ENCODE measurements around the gene PDE11A. TPM values are rescaled to one million over a fixed set of nuclear protein-coding genes. Genes with fewer than 3 reads are reported as not detected.

Gene PDE11A
- total RNA-seq, 1 donor from 2014 or later: 0.27 TPM

GRCh38 chr2:177747384-177747783 is 325.2 kb downstream of the PDE11A start:
- no peaks in the 10 kb centered on the region for H3K9me3 Mint-ChIP-seq (ENCODE audit: unreplicated experiment)
- H3K36me3 Mint-ChIP-seq (ENCODE audit: unreplicated experiment): no peaks in the 10 kb centered on the region
- H3K4me1 Mint-ChIP-seq (ENCODE audit: low read depth, unreplicated experiment): no peaks in the 10 kb centered on the region
- no peak overlapping the region for H3K4me3 Mint-ChIP-seq (ENCODE audit: unreplicated experiment)
- H3K27ac Mint-ChIP-seq (ENCODE audit: unreplicated experiment): no peak overlapping the region
- peaks cover 5% of the 10 kb centered on the region for H3K27me3 Mint-ChIP-seq (ENCODE audit: unreplicated experiment)
- DNase-seq: no peak
- TF ChIP-seq CTCF (IDR thresholded peaks at IDR 0.05; ENCODE audit: partially characterized antibody, unreplicated experiment): no peak

GRCh38 chr2:177746358-177746757 is 326.2 kb downstream of the PDE11A start:
- DNase-seq: no peak
- Mint-ChIP-seq H3K27me3 (ENCODE audit: unreplicated experiment) (peaks cover 5% of the 10 kb centered on the region), H3K9me3 (ENCODE audit: unreplicated experiment) (no peaks in the 10 kb centered on the region), H3K4me3 (ENCODE audit: unreplicated experiment) (no peak overlapping the region), H3K36me3 (ENCODE audit: unreplicated experiment) (no peaks in the 10 kb centered on the region), H3K4me1 (ENCODE audit: low read depth, unreplicated experiment) (no peaks in the 10 kb centered on the region), H3K27ac (ENCODE audit: unreplicated experiment) (no peak overlapping the region)
- TF ChIP-seq CTCF (IDR thresholded peaks at IDR 0.05; ENCODE audit: partially characterized antibody, unreplicated experiment): no peak

GRCh38 chr2:177745531-177745930 is 327.0 kb downstream of the PDE11A start:
- H3K36me3 Mint-ChIP-seq (ENCODE audit: unreplicated experiment): no peaks in the 10 kb centered on the region
- H3K9me3 Mint-ChIP-seq (ENCODE audit: unreplicated experiment): no peaks in the 10 kb centered on the region
- H3K27ac Mint-ChIP-seq (ENCODE audit: unreplicated experiment): no peak overlapping the region
- peaks cover 5% of the 10 kb centered on the region for H3K27me3 Mint-ChIP-seq (ENCODE audit: unreplicated experiment)
- no peak for TF ChIP-seq CTCF (IDR thresholded peaks at IDR 0.05; ENCODE audit: partially characterized antibody, unreplicated experiment)
- no peaks in the 10 kb centered on the region for H3K4me1 Mint-ChIP-seq (ENCODE audit: low read depth, unreplicated experiment)
- DNase-seq: no peak
- H3K4me3 Mint-ChIP-seq (ENCODE audit: unreplicated experiment): no peak overlapping the region

- H3K9me3 Mint-ChIP-seq (ENCODE audit: unreplicated experiment): no peaks in the 10 kb centered on the region
- H3K27ac Mint-ChIP-seq (ENCODE audit: unreplicated experiment): no peak overlapping the region
- no peak for DNase-seq
- no peak for TF ChIP-seq CTCF (IDR thresholded peaks at IDR 0.05; ENCODE audit: partially characterized antibody, unreplicated experiment)
- H3K36me3 Mint-ChIP-seq (ENCODE audit: unreplicated experiment): no peaks in the 10 kb centered on the region
- no peak overlapping the region for H3K4me3 Mint-ChIP-seq (ENCODE audit: unreplicated experiment)
- H3K27me3 Mint-ChIP-seq (ENCODE audit: unreplicated experiment): peaks cover 10% of the 10 kb centered on the region
- no peaks in the 10 kb centered on the region for H3K4me1 Mint-ChIP-seq (ENCODE audit: low read depth, unreplicated experiment)
These were observed 329.7 kb downstream of the PDE11A start for GRCh38 chr2:177742851-177743250.

GRCh38 chr2:177741866-177742265 is 330.7 kb downstream of the PDE11A start:
- Mint-ChIP-seq H3K4me1 (ENCODE audit: low read depth, unreplicated experiment) (no peaks in the 10 kb centered on the region), H3K27ac (ENCODE audit: unreplicated experiment) (no peak overlapping the region), H3K9me3 (ENCODE audit: unreplicated experiment) (no peaks in the 10 kb centered on the region), H3K36me3 (ENCODE audit: unreplicated experiment) (no peaks in the 10 kb centered on the region), H3K27me3 (ENCODE audit: unreplicated experiment) (peaks cover 10% of the 10 kb centered on the region), H3K4me3 (ENCODE audit: unreplicated experiment) (no peak overlapping the region)
- TF ChIP-seq CTCF (IDR thresholded peaks at IDR 0.05; ENCODE audit: partially characterized antibody, unreplicated experiment): no peak
- DNase-seq: no peak
